IMR-90 (cell line): Measurements from ENCODE around the gene RALGAPA2. TPM values are rescaled to one million over a fixed set of nuclear protein-coding genes. Genes with fewer than 3 reads are reported as not detected.
A peak's percentile ranks its signal among the peaks of the same experiment; 100 is the strongest.

Experiments
- ATAC-seq: fragments of 200-7000 bp; cut with Tn5 transposase; 2 replicates; pipeline ENCODE4 v1.9.1; 2020; ENCODE audit warnings: low read depth, mild to moderate bottlenecking, moderate library complexity
- BruUV-seq: library from RNA; stranded (reverse); fragments of 400-500 nt; replicated peaks from 2 replicates; lab custom pipeline; 2021; lab: Mats Ljungman, UMichigan
- CTCF ChIA-PET: fragments of 300-600 bp; formaldehyde crosslinking; extraction: SDS; loops from one replicate; lab custom pipeline; 2021; ENCODE audit warnings: antibody characterized with exemption; lab: Yijun Ruan, JAX
- POLR2A ChIA-PET: fragments of 300-600 bp; sonication (Branson Sonifier 250); formaldehyde crosslinking; loops from one replicate; lab custom pipeline; 2022; ENCODE audit warnings: antibody characterized with exemption; ENCODE audit not compliant: unreplicated experiment; lab: Charles Lee
- DNase-seq: peaks from one replicate; pipeline ENCODE4 v3.0.0; 2013
- H2AFZ ChIP-seq: replicated peaks from 2 replicates; pipeline ENCODE3; 2013; ENCODE audit warnings: low read length, mild to moderate bottlenecking; ENCODE audit not compliant: poor library complexity
- H2AK5ac ChIP-seq: 2 replicates; pipeline ENCODE4 v1.6.1; 2013; ENCODE audit warnings: low read depth, low read length, inconsistent platforms
- H2AK9ac ChIP-seq: replicated peaks from 2 replicates; pipeline ENCODE3; 2013; ENCODE audit warnings: mild to moderate bottlenecking, low read depth, low read length, moderate library complexity; ENCODE audit not compliant: poor library complexity
- H2BK120ac ChIP-seq: 2 replicates; pipeline ENCODE4 v1.6.1; 2013; ENCODE audit warnings: low read depth, low read length, inconsistent platforms
- H2BK15ac ChIP-seq: 3 replicates; pipeline ENCODE4 v1.6.1; 2013; ENCODE audit warnings: low read depth, low read length, inconsistent platforms
- H2BK20ac ChIP-seq: 2 replicates; pipeline ENCODE4 v1.6.1; 2013; ENCODE audit warnings: low read depth, mild to moderate bottlenecking, inconsistent platforms, low read length, moderate library complexity
- H2BK5ac ChIP-seq: 2 replicates; pipeline ENCODE4 v1.6.1; 2013; ENCODE audit warnings: mild to moderate bottlenecking, low read depth, low read length, inconsistent platforms; ENCODE audit not compliant: poor library complexity, severe bottlenecking
- H3K14ac ChIP-seq: replicated peaks from 2 replicates; pipeline ENCODE4 v1.6.1; 2013; ENCODE audit warnings: low read depth, low read length, inconsistent platforms
- H3K18ac ChIP-seq: 2 replicates; pipeline ENCODE4 v1.6.1; 2013; ENCODE audit warnings: low read depth, low read length, control low read depth
- H3K23ac ChIP-seq: 2 replicates; pipeline ENCODE4 v1.6.1; 2013; ENCODE audit warnings: low read depth, low read length, inconsistent platforms
- H3K27ac ChIP-seq: 2 replicates; pipeline ENCODE4 v1.5.1; 2013; ENCODE audit warnings: mild to moderate bottlenecking, control low read depth, low read length; ENCODE audit not compliant: insufficient read depth
- H3K27me3 ChIP-seq: 2 replicates; pipeline ENCODE4 v1.6.1; 2013; ENCODE audit warnings: low read length; ENCODE audit not compliant: control insufficient read depth, insufficient read depth
- H3K36me3 ChIP-seq: 2 replicates; pipeline ENCODE4 v1.6.1; 2013; ENCODE audit warnings: low read length, mixed read lengths; ENCODE audit not compliant: control insufficient read depth, insufficient read depth
- H3K4ac ChIP-seq: 2 replicates; pipeline ENCODE4 v1.6.1; 2013; ENCODE audit warnings: low read depth, low read length, inconsistent platforms
- H3K4me1 ChIP-seq: 2 replicates; pipeline ENCODE4 v1.6.1; 2013; ENCODE audit warnings: low read length, mixed read lengths; ENCODE audit not compliant: control insufficient read depth, insufficient read depth
- H3K4me2 ChIP-seq: 2 replicates; pipeline ENCODE4 v1.6.1; 2013; ENCODE audit warnings: low read depth, mild to moderate bottlenecking, control low read depth, low read length, moderate library complexity
- H3K4me3 ChIP-seq: 2 replicates; pipeline ENCODE4 v1.5.1; 2013; ENCODE audit warnings: low read depth, mild to moderate bottlenecking, control low read depth, low read length, moderate library complexity; ENCODE audit not compliant: insufficient read depth
- H3K56ac ChIP-seq: 2 replicates; pipeline ENCODE4 v1.6.1; 2013; ENCODE audit warnings: low read length, inconsistent platforms; ENCODE audit not compliant: insufficient read depth; ENCODE audit errors: extremely low read depth
- H3K79me1 ChIP-seq, 2 experiments: 2 replicates each; pipeline ENCODE4 v1.6.1; 2013; ENCODE audit warnings: low read length in 2 of 2, inconsistent platforms in 1 of 2, low read depth in 1 of 2
- H3K9ac ChIP-seq: 2 replicates; pipeline ENCODE4 v1.6.1; 2013; ENCODE audit warnings: low read depth, low read length, control low read depth
- H3K9me1 ChIP-seq: 2 replicates; pipeline ENCODE4 v1.6.1; 2013; ENCODE audit warnings: low read length, inconsistent platforms; ENCODE audit not compliant: insufficient read depth
- H3K9me3 ChIP-seq: 2 replicates; pipeline ENCODE4 v1.6.1; 2013; ENCODE audit warnings: low read length; ENCODE audit not compliant: control insufficient read depth, insufficient read depth
- H4K20me1 ChIP-seq: 2 replicates; pipeline ENCODE4 v1.6.1; 2013; ENCODE audit warnings: low read length, inconsistent platforms; ENCODE audit not compliant: insufficient read depth
- H4K5ac ChIP-seq: 2 replicates; pipeline ENCODE4 v1.6.1; 2013; ENCODE audit warnings: mild to moderate bottlenecking, low read depth, low read length, control low read depth
- H4K8ac ChIP-seq, 2 experiments: 2 replicates each; pipeline ENCODE4 v1.6.1; 2013; ENCODE audit warnings: low read depth in 2 of 2, low read length in 2 of 2, control low read depth in 1 of 2, inconsistent platforms in 1 of 2
- H4K91ac ChIP-seq: 2 replicates; pipeline ENCODE4 v1.6.1; 2013; ENCODE audit warnings: low read depth, low read length, inconsistent platforms; ENCODE audit not compliant: insufficient read depth
- BHLHE40 ChIP-seq: fragments of 150-350 bp; IDR thresholded peaks from 2 replicates; pipeline ENCODE4 v1.6.1; 2016; ENCODE audit warnings: mild to moderate bottlenecking, low read depth, low read length
- CEBPB ChIP-seq: IDR thresholded peaks from 2 replicates; pipeline ENCODE4 v1.6.1; 2012; ENCODE audit warnings: low read depth, low read length, improper control_type of control experiment
- CHD1 ChIP-seq: IDR thresholded peaks from 2 replicates; pipeline ENCODE4 v1.6.1; 2012; ENCODE audit warnings: low read depth, low read length, improper control_type of control experiment
- FOS ChIP-seq: fragments of 150-350 bp; IDR thresholded peaks from 2 replicates; pipeline ENCODE4 v1.6.1; 2016; ENCODE audit warnings: low read depth, low read length
- MAFK ChIP-seq: IDR thresholded peaks from 2 replicates; pipeline ENCODE4 v1.6.1; 2012; ENCODE audit warnings: low read depth, low read length, improper control_type of control experiment
- MAZ ChIP-seq: IDR thresholded peaks from 2 replicates; pipeline ENCODE4 v1.6.1; 2012; ENCODE audit warnings: low read depth, mild to moderate bottlenecking, low read length, improper control_type of control experiment, moderate library complexity, borderline replicate concordance
- MXI1 ChIP-seq: IDR thresholded peaks from 2 replicates; pipeline ENCODE4 v1.6.1; 2012; ENCODE audit warnings: low read depth, mild to moderate bottlenecking, low read length, moderate library complexity, borderline replicate concordance
- NFE2L2 ChIP-seq: fragments of 150-350 bp; IDR thresholded peaks from 2 replicates; pipeline ENCODE4 v1.6.1; 2016; ENCODE audit warnings: low read depth, mild to moderate bottlenecking, low read length
- RAD21 ChIP-seq: IDR thresholded peaks from 2 replicates; pipeline ENCODE4 v1.6.1; 2012; ENCODE audit warnings: low read length, improper control_type of control experiment
- RCOR1 ChIP-seq: IDR thresholded peaks from 2 replicates; pipeline ENCODE4 v1.6.1; 2012; ENCODE audit warnings: mild to moderate bottlenecking, low read length, improper control_type of control experiment; ENCODE audit not compliant: insufficient replicate concordance
- RFX5 ChIP-seq: IDR thresholded peaks from 2 replicates; pipeline ENCODE4 v1.8.0; 2012; ENCODE audit warnings: low read depth, mild to moderate bottlenecking, low read length, moderate library complexity
- SMC3 ChIP-seq: fragments of 150-350 bp; IDR thresholded peaks from 2 replicates; pipeline ENCODE4 v1.6.1; 2016; ENCODE audit warnings: low read depth, mild to moderate bottlenecking, antibody characterized with exemption, low read length, moderate library complexity
- WGBS, 2 experiments: methylation state at CpG; one replicate each; pipeline versions ENCODE4 v1.1.5 to v1.1.7; 2013; ENCODE audit warnings: missing lambda C conversion rate in 2 of 2; ENCODE audit not compliant: insufficient read length in 1 of 2; ENCODE audit errors: extremely low coverage in 2 of 2; 5-methylcytosine and 5-hydroxymethylcytosine counted together
- dilution Hi-C: fragments of 300-500 bp; cut with HindIII; formaldehyde crosslinking; loops from one replicate; pipeline ENCODE4 v1.14.3; 2018; ENCODE audit warnings: low sequenced_read_pairs; ENCODE audit not compliant: unreplicated experiment
- in situ Hi-C: fragments of 300-500 bp; cut with MboI; formaldehyde crosslinking; loops from 3 replicates; pipeline ENCODE4 v1.14.3; 2019; ENCODE audit warnings: low sequenced_read_pairs, inconsistent platforms, mixed read lengths
- intact Hi-C: fragments of 100-400 bp; cut with micrococcal nuclease; formaldehyde crosslinking; loops from 2 replicates; pipeline ENCODE4 v1.10.0; 2022
- polyA plus RNA-seq, 3 experiments: library from polyadenylated mRNA; depleted of rRNA; stranded (reverse); fragments of >200 nt; gene quantifications; 2 replicates each; pipeline ENCODE4 v1.2.3, GENCODE V29; 2012; ENCODE audit warnings: low replicate concordance in 1 of 3
- total RNA-seq: library from RNA; depleted of rRNA; stranded (reverse); fragments of >200 nt; gene quantifications from 2 replicates; pipeline ENCODE4 v1.2.3, GENCODE V29; 2012
- TF ChIP-seq, protein P1 (sequence below): conservative IDR thresholded peaks from 2 replicates; pipeline ENCODE4 v1.5.1; 2012; ENCODE audit warnings: mild to moderate bottlenecking, low read depth, low read length, improper control_type of control experiment
- TF ChIP-seq, protein P2 (sequence below): fragments of 150-350 bp; IDR thresholded peaks from 2 replicates; pipeline ENCODE4 v1.6.1; 2017; ENCODE audit warnings: mild to moderate bottlenecking, antibody characterized with exemption, low read length, low read depth

RALGAPA2 gene
- total and polyA plus RNA-seq, 2 of the 4 experiments (the other 2 are of a cell fraction), result 1.3 to 3.9 TPM

DNA sequence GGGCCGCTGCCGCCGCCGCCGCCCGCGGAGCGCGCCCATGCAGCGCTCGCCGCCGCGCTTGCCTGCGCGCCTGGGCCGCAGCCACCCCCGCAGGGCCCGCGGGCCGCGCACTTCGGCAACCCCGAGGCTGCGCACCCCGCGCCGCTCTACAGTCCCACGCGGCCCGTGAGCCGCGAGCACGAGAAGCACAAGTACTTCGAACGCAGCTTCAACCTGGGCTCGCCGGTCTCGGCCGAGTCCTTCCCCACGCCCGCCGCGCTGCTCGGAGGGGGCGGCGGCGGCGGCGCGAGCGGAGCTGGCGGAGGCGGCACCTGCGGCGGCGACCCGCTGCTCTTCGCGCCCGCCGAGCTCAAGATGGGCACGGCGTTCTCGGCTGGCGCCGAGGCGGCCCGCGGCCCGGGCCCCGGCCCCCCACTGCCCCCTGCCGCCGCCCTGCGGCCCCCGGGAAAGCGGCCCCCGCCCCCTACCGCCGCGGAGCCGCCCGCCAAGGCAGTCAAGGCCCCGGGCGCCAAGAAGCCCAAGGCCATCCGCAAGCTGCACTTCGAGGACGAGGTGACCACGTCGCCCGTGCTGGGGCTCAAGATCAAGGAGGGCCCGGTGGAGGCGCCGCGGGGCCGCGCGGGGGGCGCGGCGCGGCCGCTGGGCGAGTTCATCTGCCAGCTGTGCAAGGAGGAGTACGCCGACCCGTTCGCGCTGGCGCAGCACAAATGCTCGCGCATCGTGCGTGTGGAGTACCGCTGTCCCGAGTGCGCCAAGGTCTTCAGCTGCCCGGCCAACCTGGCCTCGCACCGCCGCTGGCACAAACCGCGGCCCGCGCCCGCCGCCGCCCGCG lies 343.8 kb downstream of the RALGAPA2 start:
- ChIA-PET CTCF (no interaction called here), POLR2A (no interaction called here)
- no peak for DNase-seq
- Histone ChIP-seq H3K56ac (no peak overlapping the region), H3K4me3 (peak overlapping the region; percentile 34), H3K4ac (no peak overlapping the region), H2BK5ac (no peak overlapping the region), H2BK120ac (no peak overlapping the region), H3K9me1 (no peaks in the 10 kb centered on the region), H3K27ac (no peak overlapping the region), H2AK5ac (no peak overlapping the region), H3K4me1 (peaks cover 2% of the 10 kb centered on the region; the same call in 1 of the 2 replicates), H2AK9ac (no peak overlapping the region), H2BK15ac (no peak overlapping the region), H4K91ac (no peak overlapping the region), H3K14ac (no peak overlapping the region), H4K20me1 (no peaks in the 10 kb centered on the region), H4K5ac (no peak overlapping the region), H3K9ac (no peak overlapping the region), H3K4me2 (peak overlapping the region; percentile 51), H3K27me3 (peaks cover 94% of the 10 kb centered on the region), H2BK20ac (no peak overlapping the region), H3K79me1 (no peaks in the 10 kb centered on the region), H4K8ac (no peak overlapping the region), H3K9me3 (peaks cover 3% of the 10 kb centered on the region; the same call in 1 of the 2 replicates), H3K18ac (no peak overlapping the region), H3K36me3 (no peaks in the 10 kb centered on the region), H2AFZ (peak overlapping the region; percentile 54), H3K23ac (no peak overlapping the region)
- 3% methylated on average over 56 of the region's 130 CpGs; no CpG with 5 or more reads in 1 of the 2 experiments for WGBS, 2 experiments
- BruUV-seq, result no TSS peak
- dilution Hi-C loops, result no loop called here
- intact Hi-C loops, result no loop called here
- ATAC-seq, result no peak; the same call in 1 of the 2 replicates
- in situ Hi-C loops, result no loop called here
- TF ChIP-seq BHLHE40, result no peak
- TF ChIP-seq RCOR1, result no peak
- TF ChIP-seq FOS, result no peak
- no peak for TF ChIP-seq NFE2L2
- TF ChIP-seq CEBPB, result no peak
- no peak for TF ChIP-seq RAD21
- no peak for TF ChIP-seq MAZ
- TF ChIP-seq, protein P1, sequence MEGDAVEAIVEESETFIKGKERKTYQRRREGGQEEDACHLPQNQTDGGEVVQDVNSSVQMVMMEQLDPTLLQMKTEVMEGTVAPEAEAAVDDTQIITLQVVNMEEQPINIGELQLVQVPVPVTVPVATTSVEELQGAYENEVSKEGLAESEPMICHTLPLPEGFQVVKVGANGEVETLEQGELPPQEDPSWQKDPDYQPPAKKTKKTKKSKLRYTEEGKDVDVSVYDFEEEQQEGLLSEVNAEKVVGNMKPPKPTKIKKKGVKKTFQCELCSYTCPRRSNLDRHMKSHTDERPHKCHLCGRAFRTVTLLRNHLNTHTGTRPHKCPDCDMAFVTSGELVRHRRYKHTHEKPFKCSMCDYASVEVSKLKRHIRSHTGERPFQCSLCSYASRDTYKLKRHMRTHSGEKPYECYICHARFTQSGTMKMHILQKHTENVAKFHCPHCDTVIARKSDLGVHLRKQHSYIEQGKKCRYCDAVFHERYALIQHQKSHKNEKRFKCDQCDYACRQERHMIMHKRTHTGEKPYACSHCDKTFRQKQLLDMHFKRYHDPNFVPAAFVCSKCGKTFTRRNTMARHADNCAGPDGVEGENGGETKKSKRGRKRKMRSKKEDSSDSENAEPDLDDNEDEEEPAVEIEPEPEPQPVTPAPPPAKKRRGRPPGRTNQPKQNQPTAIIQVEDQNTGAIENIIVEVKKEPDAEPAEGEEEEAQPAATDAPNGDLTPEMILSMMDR, result no peak
- no peak for TF ChIP-seq MAFK
- TF ChIP-seq, protein P2, sequence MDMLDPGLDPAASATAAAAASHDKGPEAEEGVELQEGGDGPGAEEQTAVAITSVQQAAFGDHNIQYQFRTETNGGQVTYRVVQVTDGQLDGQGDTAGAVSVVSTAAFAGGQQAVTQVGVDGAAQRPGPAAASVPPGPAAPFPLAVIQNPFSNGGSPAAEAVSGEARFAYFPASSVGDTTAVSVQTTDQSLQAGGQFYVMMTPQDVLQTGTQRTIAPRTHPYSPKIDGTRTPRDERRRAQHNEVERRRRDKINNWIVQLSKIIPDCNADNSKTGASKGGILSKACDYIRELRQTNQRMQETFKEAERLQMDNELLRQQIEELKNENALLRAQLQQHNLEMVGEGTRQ, result no peak
- no peak for TF ChIP-seq CHD1
- TF ChIP-seq SMC3, result no peak
- TF ChIP-seq MXI1, result no peak
- TF ChIP-seq RFX5, result no peak
